Thoracic aorta (tissue), 2 donors: ENCODE results near the gene ASB12. TPM values are rescaled to one million over a fixed set of nuclear protein-coding genes. Genes with fewer than 3 reads are reported as not detected.

Experiments used
- ATAC-seq: fragments of 150-250 bp; one replicate; pipeline ENCODE4 v1.8.0; 2017; ENCODE audit warnings: low read depth; ENCODE audit not compliant: insufficient number of reproducible peaks, low FRiP score
- DNase-seq: peaks from one replicate; pipeline ENCODE4 v3.0.0-alpha.2; 2020; ENCODE audit warnings: low spot score
- H3K27ac ChIP-seq, 2 donors: fragments of 200-600 bp; sonication (generic); 1 replicate in 1 of 2; 2 replicates in 1 of 2; pipeline ENCODE4 v1.5.1; 2016; ENCODE audit warnings: mild to moderate bottlenecking in 2 of 2, moderate library complexity in 2 of 2
- H3K27me3 ChIP-seq: fragments of 200-600 bp; sonication (generic); replicated peaks from 2 replicates; pipeline ENCODE4 v1.6.0; 2016; ENCODE audit warnings: mild to moderate bottlenecking; ENCODE audit not compliant: insufficient read depth
- H3K36me3 ChIP-seq: fragments of 200-600 bp; sonication (generic); one replicate; pipeline ENCODE4 v1.5.1; 2016
- H3K4me1 ChIP-seq, 2 donors: fragments of 200-600 bp; sonication (generic); 1 replicate in 1 of 2; 2 replicates in 1 of 2; pipeline versions ENCODE4 v1.5.1 to v1.6.0; 2016; ENCODE audit warnings: low read depth in 2 of 2, mild to moderate bottlenecking in 1 of 2; ENCODE audit not compliant: control insufficient read depth in 1 of 2
- H3K4me3 ChIP-seq: fragments of 200-600 bp; sonication (generic); 2 replicates; pipeline ENCODE4 v1.5.1; 2016; ENCODE audit warnings: mild to moderate bottlenecking
- H3K9me3 ChIP-seq: fragments of 200-600 bp; sonication (generic); 2 replicates; pipeline ENCODE4 v1.5.1; 2016
- CTCF ChIP-seq: fragments of 200-600 bp; sonication (generic); IDR thresholded peaks from one replicate; pipeline ENCODE4 v1.5.1; 2019; ENCODE audit warnings: antibody characterized with exemption
- total RNA-seq, 2 donors: library from RNA; depleted of rRNA; stranded (reverse); fragments of >200 nt; gene quantifications; one replicate each; pipeline versions ENCODE4 v1.1.0 to v1.2.3, GENCODE V29; 2016

ASB12 gene
- total RNA-seq, 2 donors from 2014 or later, result not detected

- H3K4me3 ChIP-seq, result no peak overlapping the region
- no peaks in the 10 kb centered on the region for H3K27me3 ChIP-seq
- no peak overlapping the region for H3K27ac ChIP-seq
- no peaks in the 10 kb centered on the region for H3K9me3 ChIP-seq
- ATAC-seq, result no peak
- H3K36me3 ChIP-seq, result peaks cover 10% of the 10 kb centered on the region
- TF ChIP-seq CTCF, result no peak
- H3K4me1 ChIP-seq, result peaks cover 0 to 8% of the 10 kb centered on the region in 2 donors
- DNase-seq, result no peak
These were observed 43.2 kb downstream of the ASB12 start for GRCh38 chrX:64186974-64187761.

DNA sequence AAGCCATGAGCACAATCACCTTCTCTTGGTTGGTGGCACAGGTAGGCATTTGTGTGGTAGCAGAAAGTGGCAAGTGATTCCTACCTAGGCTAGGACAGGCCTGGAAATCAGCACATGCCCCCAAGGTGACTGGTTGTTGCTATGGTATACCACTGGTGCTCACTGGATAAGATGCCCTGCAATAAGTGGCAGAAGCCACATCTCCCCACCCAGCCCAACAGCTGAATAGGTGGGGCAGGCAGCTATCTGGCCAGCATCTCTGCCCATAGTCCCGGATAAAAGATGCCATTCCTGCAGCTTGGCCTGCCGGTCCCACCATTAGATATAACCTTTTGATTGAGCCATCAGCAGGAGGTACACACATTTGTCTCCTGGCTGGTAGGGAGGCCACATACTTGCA lies 46.0 kb downstream of the ASB12 start:
- Histone ChIP-seq H3K9me3 (no peaks in the 10 kb centered on the region), H3K36me3 (no peaks in the 10 kb centered on the region), H3K4me3 (no peak overlapping the region), H3K27ac (no peak overlapping the region), H3K4me1 (peaks cover 0 to 8% of the 10 kb centered on the region in 2 donors), H3K27me3 (no peaks in the 10 kb centered on the region)
- TF ChIP-seq CTCF, result no peak
- ATAC-seq (no peak), DNase-seq (no peak)

DNA sequence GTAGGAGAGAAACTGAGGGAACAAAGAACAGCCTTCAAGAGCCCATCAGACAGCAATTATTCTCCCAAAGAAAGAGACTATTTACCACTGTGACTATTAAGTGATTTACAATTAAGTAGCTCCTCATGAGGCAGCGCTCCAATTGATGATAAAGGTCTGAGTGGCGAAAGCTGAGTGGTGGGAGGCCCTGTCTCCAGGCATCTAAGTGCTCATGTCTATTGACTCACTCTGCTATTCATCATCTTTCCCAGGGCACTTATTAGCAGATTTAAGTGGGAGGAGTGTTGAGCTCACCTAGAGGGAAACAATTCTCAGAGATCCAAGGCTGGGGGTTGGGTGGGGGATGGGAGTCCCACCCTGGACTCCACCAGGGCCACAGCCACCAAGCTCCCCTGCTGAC lies 48.2 kb downstream of the ASB12 start:
- no peak for DNase-seq
- ATAC-seq, result no peak
- no peaks in the 10 kb centered on the region for H3K27me3 ChIP-seq
- H3K4me3 ChIP-seq, result no peak overlapping the region
- H3K9me3 ChIP-seq, result no peaks in the 10 kb centered on the region
- TF ChIP-seq CTCF, result no peak
- H3K4me1 ChIP-seq, result peaks cover 0 to 8% of the 10 kb centered on the region in 2 donors
- H3K27ac ChIP-seq, result no peak overlapping the region
- no peaks in the 10 kb centered on the region for H3K36me3 ChIP-seq

- ATAC-seq (no peak), DNase-seq (no peak)
- Histone ChIP-seq H3K4me1 (no peaks in the 10 kb centered on the region), H3K27me3 (no peaks in the 10 kb centered on the region), H3K27ac (no peak overlapping the region), H3K4me3 (no peak overlapping the region), H3K9me3 (no peaks in the 10 kb centered on the region), H3K36me3 (no peaks in the 10 kb centered on the region)
- TF ChIP-seq CTCF, result no peak
These were observed 53.5 kb downstream of the ASB12 start for GRCh38 chrX:64176876-64177275.

Other genes starting within 250 kb of the ASB12 start
- gene AMER1, start 24.9 kb downstream of the ASB12 start, total RNA-seq, result 1 to 10 TPM; 7.9 to 8.8 TPM
- 10 to 100 TPM in 1 of 2 donors, 1 to 10 TPM in 1; 3.5 to 12.1 TPM for gene MTMR8, start 164.8 kb upstream of the ASB12 start, total RNA-seq